Stimulated activated CD4-positive, alpha-beta T cell treated with anti-CD3 and anti-CD28 coated beads, Interleukin-2, amount 100 ng/mL, for 4 hours (primary cell): Measurements from ENCODE around the gene UPF1.
A peak's percentile ranks its signal among the peaks of the same experiment; 100 is the strongest.

Experiments used
- DNase-seq: peaks from one replicate; pipeline ENCODE4 v3.0.0-alpha.2; 2020; ENCODE audit warnings: low read depth

The UPF1 gene

GRCh38 chr19:18857223-18857622 lies 25.5 kb downstream of the UPF1 start:
- DNase-seq = no peak

GRCh38 chr19:18858906-18859646 lies 27.3 kb downstream of the UPF1 start:
- no peak for DNase-seq

GRCh38 chr19:18859676-18860301 lies 28.0 kb downstream of the UPF1 start:
- no peak for DNase-seq

GRCh38 chr19:18860302-18860700 lies 28.5 kb downstream of the UPF1 start:
- no peak for DNase-seq

GRCh38 chr19:18860725-18861124 lies 29.0 kb downstream of the UPF1 start:
- DNase-seq = no peak

GRCh38 chr19:18861235-18861634 lies 29.5 kb downstream of the UPF1 start:
- no peak for DNase-seq

GRCh38 chr19:18861917-18862316 lies 30.2 kb downstream of the UPF1 start:
- DNase-seq = no peak

GRCh38 chr19:18862976-18863842 lies 31.4 kb downstream of the UPF1 start:
- DNase-seq = no peak

- DNase-seq = no peak
Measured at GRCh38 chr19:18863843-18864362, 32.1 kb downstream of the UPF1 start.

GRCh38 chr19:18865106-18865972 lies 33.6 kb downstream of the UPF1 start:
- DNase-seq = no peak

- peak; percentile 34 for DNase-seq
Measured at GRCh38 chr19:18865973-18866799, 34.4 kb downstream of the UPF1 start.

- DNase-seq = no peak
Measured at GRCh38 chr19:18866800-18867123, 35.0 kb downstream of the UPF1 start.

GRCh38 chr19:18867199-18867598 lies 35.4 kb downstream of the UPF1 start:
- no peak for DNase-seq

- DNase-seq = no peak
Measured at GRCh38 chr19:18867751-18868150, 36.0 kb downstream of the UPF1 start.

- no peak for DNase-seq
Measured at GRCh38 chr19:18868380-18869022, 36.7 kb downstream of the UPF1 start.

- no peak for DNase-seq
Measured at GRCh38 chr19:18869023-18869618, 37.4 kb downstream of the UPF1 start.

GRCh38 chr19:18869781-18870530 lies 38.2 kb downstream of the UPF1 start:
- no peak for DNase-seq

- no peak for DNase-seq
Measured at GRCh38 chr19:18870531-18871172, 38.9 kb downstream of the UPF1 start.

GRCh38 chr19:18871543-18871942 lies 39.8 kb downstream of the UPF1 start:
- no peak for DNase-seq
